22Rv1 (cell line): Measurements from ENCODE around the gene SLC6A11.

Experiments used
- H3K27ac ChIP-seq: fragments of 450-650 bp; 2 replicates; pipeline ENCODE4 v1.5.1; 2017
- ZFX ChIP-seq: fragments of 450-650 bp; IDR thresholded peaks from 2 replicates; pipeline ENCODE4 v1.6.1; 2017; ENCODE audit warnings: antibody characterized with exemption, borderline replicate concordance
- TF ChIP-seq, protein P1 (sequence below): fragments of 450-650 bp; IDR thresholded peaks from 2 replicates; pipeline ENCODE4 v1.5.1; 2017; ENCODE audit warnings: mild to moderate bottlenecking

The SLC6A11 gene

DNA sequence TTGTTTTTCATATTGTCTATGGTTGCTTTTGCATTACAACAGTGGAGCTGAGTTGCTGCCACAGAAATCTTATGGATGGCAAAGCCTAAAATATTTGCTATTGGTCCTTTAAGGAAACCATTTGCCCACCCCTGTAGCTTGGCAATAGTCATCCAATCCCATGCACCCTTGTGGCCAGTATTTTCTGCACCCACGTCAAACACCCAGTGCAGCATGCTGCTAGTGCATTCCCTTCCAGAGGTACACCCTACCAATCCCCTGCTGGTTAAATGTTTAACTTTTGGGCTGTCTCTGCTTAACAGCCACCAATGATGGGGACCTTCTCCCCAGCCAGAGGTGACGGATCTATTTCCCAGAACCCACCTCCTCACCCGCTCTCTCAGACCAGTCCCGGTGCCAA is 23.8 kb upstream of the SLC6A11 start:
- TF ChIP-seq, protein P1, sequence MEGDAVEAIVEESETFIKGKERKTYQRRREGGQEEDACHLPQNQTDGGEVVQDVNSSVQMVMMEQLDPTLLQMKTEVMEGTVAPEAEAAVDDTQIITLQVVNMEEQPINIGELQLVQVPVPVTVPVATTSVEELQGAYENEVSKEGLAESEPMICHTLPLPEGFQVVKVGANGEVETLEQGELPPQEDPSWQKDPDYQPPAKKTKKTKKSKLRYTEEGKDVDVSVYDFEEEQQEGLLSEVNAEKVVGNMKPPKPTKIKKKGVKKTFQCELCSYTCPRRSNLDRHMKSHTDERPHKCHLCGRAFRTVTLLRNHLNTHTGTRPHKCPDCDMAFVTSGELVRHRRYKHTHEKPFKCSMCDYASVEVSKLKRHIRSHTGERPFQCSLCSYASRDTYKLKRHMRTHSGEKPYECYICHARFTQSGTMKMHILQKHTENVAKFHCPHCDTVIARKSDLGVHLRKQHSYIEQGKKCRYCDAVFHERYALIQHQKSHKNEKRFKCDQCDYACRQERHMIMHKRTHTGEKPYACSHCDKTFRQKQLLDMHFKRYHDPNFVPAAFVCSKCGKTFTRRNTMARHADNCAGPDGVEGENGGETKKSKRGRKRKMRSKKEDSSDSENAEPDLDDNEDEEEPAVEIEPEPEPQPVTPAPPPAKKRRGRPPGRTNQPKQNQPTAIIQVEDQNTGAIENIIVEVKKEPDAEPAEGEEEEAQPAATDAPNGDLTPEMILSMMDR = no peak
- no peak for TF ChIP-seq ZFX
- H3K27ac ChIP-seq = no peak overlapping the region

DNA sequence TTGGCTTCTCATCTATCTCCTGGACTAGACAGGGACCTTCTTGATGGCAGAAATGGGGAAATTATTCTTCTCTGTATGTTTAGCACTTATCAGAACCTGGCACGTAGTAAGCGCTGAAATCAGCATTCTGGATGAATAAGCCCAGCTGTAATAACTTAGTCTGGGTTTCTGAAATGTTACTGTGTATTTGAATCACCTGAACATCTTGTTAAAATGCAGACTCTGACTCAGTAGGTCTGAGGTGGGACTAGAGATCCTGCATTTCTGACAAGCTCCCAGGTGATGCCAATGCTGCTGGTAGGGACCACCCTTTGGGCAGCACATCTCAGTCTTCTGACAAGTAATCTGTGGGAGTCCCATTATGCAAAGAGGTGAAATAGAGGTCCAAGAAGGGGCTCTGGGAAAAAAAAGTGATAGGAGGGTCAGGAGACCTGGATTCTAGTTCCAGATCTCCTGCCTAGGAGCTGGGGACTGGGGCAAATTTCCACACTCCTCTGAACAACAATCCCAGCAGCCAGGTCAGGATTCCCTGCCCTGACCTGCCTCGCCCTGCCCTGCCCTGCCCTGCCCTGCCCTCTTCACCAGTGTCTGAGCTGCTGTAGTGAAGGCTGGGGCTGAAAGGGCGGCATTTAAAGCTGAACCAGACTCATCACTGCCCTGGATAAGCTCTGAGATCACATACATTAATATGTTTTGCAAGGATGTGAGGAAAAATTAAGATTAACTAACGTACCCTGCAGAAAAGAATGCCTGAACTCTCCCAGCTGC is 17.2 kb upstream of the SLC6A11 start:
- TF ChIP-seq, protein P1 = no peak
- no peak for TF ChIP-seq ZFX
- H3K27ac ChIP-seq = no peak overlapping the region

- H3K27ac ChIP-seq = no peak overlapping the region
- TF ChIP-seq, protein P1 = no peak
- TF ChIP-seq ZFX = no peak
Measured at GRCh38 chr3:10804183-10804648, 11.8 kb upstream of the SLC6A11 start.

GRCh38 chr3:10806006-10806405 is 10.0 kb upstream of the SLC6A11 start:
- H3K27ac ChIP-seq = no peak overlapping the region
- TF ChIP-seq, protein P1 = no peak
- no peak for TF ChIP-seq ZFX

DNA sequence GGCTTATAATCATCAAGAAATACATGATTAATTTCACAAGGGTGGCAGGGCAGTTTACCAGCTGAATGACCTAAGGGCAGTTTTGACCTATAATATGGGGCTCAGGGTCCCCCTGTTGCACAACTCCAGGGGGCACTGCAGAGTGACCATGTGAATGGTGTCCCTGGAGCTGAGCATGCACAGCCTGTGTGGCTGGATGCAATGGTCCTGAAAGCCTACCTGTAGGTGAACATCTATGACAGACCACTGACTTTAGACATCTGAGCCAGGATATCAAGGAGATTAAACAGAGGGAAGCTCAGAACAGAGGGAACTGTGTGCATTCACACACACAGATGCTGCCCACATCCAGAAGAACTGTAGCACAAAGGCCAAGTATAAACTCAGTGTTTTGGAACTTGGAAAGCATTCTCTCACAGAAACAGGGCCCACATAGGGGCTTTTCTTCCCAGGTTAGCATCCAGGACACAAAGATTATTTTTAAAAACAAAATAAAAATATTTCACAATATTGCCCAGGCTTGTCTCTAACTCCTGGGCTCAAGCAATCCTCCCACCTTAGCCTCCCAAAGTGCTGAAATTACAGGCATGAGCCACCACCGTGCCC is 7.8 kb upstream of the SLC6A11 start:
- H3K27ac ChIP-seq = no peak overlapping the region
- no peak for TF ChIP-seq ZFX
- TF ChIP-seq, protein P1 = no peak

- TF ChIP-seq, protein P1 = no peak
- TF ChIP-seq ZFX = no peak
Measured at GRCh38 chr3:10808974-10809373, 7.1 kb upstream of the SLC6A11 start.

GRCh38 chr3:10810376-10810775 is 5.7 kb upstream of the SLC6A11 start:
- H3K27ac ChIP-seq = no peak overlapping the region
- no peak for TF ChIP-seq ZFX
- TF ChIP-seq, protein P1 = no peak

More at GRCh38 chr3:10808974-10809373, 7.1 kb upstream of the SLC6A11 start:
- no peak overlapping the region for H3K27ac ChIP-seq
